HG02610 (cell line): ENCODE measurements around the gene COL21A1.

ENCODE experiments used
- ATAC-seq: cut with Tn5 transposase; IDR thresholded peaks from one replicate; pipeline ENCODE4 v1.9.1; 2021; ENCODE audit warnings: mild to moderate bottlenecking, moderate library complexity; ENCODE audit not compliant: unreplicated experiment

The COL21A1 gene

DNA sequence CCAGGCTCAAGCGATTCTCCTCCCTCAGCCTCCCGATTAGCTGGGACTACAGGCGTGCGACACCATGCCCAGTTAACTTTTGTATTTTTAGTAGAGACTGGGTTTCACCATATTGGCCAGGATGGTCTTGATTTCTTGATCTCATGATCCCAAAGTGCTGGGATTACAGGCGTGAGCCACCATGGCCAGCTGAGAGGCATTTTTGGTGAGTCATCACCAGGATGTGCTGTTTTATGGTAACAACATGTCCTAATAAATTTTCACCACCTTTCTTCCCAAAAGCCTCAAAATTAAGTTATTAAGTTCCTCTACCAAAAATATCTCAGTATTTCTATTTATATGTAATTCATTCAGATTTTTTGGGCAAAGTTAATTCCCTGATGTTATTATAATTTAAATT is 53.5 kb downstream of the COL21A1 start:
- ATAC-seq, result no peak

- ATAC-seq, result no peak
Observed at GRCh38 chr6:56188429-56188828, 59.0 kb downstream of the COL21A1 start.

- ATAC-seq, result no peak
Observed at GRCh38 chr6:56187686-56188085, 59.7 kb downstream of the COL21A1 start.

DNA sequence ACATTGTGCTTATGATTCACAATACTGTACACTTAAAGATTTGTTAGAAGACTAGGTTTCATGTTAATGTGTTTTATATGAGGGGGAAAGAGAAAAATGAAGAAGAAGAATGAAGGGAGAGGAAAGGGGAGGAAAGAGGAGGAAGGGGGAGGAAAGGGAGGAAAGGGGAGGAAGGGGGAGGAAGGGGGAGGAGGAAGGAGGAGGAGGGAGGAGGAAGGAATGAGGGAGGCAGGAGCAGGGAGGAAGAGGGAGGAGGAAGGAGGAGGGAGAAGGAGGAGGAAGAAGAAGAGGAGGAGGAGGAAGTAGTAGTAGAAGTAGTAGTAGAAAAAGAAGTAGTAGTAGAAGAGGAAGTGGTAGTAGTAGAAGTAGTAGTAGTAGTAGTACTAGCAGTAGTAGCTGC is 70.6 kb downstream of the COL21A1 start:
- ATAC-seq, result no peak

DNA sequence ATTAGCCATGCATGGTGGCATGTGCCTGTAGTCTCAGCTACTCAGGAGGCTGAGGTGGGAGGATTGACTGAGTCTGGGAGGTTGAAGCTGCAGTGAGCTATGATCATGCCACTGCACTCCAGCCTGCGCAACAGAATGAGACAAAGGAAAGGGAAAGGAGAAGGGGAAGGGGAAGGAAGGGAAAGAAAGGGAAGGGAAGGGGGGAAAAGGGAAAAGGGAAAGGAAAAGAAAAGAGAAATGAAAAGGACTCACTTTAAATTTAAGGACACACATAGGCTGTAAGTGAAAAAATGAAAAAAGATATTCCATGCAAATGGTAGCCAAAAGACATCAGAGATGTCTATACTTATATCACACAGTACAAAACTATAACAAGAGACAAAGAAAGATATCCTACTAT is 74.2 kb downstream of the COL21A1 start:
- ATAC-seq, result no peak

DNA sequence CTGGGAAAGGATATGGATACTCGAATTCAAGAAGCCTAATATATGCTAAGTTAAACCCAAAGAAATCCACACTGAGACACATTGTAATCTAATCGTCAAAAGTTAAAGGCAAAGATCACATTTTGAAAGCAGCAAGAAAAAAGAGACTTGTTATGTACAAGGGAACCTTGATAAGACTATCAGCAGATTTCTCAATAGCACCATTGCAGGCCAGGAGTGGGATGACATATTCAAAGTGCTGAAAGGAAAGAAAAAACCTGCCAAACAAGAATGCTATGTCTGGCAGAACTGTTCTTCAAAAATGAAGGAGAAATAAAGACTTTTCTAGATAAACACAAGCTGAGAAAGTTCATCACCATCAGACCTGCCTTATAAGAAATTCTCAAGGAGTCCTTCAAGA is 75.2 kb downstream of the COL21A1 start:
- no peak for ATAC-seq

DNA sequence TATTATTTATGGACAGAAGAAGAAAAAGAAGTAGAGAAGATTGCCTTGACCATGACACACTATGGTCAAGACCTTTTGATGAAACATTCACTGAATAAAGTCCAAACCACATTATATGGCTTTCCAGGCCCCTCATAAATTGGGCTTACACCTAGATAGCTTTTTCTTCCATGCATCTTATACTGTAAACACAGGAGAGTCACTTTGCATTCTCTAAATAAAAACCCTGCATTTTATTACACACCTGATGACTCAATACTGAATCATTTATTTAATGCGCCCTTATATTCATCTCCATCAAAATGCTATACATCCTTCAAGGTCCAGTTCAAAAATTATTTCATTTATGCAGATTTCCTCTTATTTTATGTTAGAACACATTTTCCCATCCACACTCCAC is 78.0 kb downstream of the COL21A1 start:
- ATAC-seq, result no peak

- ATAC-seq, result no peak
Observed at GRCh38 chr6:56168596-56168995, 78.8 kb downstream of the COL21A1 start.

GRCh38 chr6:56162081-56162480 is 85.3 kb downstream of the COL21A1 start:
- no peak for ATAC-seq

GRCh38 chr6:56160489-56160888 is 86.9 kb downstream of the COL21A1 start:
- no peak for ATAC-seq

DNA sequence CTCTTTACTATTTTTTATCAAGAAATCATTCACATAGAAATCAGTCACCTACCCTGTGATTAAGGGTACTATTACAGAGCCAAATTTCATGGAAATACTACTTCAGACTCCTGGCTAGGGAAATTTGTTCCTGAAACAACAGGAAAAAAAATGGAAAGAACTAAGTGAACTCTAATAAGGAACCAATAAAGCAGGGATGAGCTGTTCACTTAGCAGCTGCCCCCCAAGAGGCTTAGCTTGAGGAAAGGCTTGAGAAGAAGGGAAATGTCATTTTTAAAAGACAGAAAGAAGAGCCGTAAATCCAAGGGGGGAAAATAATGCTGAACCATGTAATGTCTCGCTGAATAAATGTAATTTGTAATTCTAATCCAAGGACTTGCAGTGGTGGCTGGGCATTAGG is 88.8 kb downstream of the COL21A1 start:
- no peak for ATAC-seq

GRCh38 chr6:56156643-56157042 is 90.7 kb downstream of the COL21A1 start:
- no peak for ATAC-seq

GRCh38 chr6:56155634-56156141 is 91.7 kb downstream of the COL21A1 start:
- ATAC-seq, result no peak

DNA sequence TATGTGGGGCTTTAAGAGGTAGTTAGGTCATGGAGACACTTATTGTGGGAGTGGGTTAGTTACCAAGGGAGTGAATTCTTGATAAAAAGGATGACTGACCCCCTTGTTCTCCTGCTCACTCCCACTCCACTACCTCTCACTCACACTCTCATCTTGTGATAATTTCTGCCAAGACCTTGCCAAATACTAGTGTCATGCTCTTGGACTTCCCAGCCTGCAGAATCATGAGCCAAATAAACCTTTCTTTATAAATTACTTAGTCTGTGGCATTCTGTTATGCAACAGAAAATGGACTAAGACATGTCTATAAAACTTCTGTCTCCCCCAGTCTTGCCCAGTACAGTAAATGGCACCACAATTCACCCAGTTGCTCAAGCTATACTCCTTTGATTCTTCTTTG is 93.3 kb downstream of the COL21A1 start:
- ATAC-seq, result no peak

- no peak for ATAC-seq
Observed at GRCh38 chr6:56152611-56153010, 94.8 kb downstream of the COL21A1 start.

GRCh38 chr6:56151609-56152224 is 95.7 kb downstream of the COL21A1 start:
- no peak for ATAC-seq

DNA sequence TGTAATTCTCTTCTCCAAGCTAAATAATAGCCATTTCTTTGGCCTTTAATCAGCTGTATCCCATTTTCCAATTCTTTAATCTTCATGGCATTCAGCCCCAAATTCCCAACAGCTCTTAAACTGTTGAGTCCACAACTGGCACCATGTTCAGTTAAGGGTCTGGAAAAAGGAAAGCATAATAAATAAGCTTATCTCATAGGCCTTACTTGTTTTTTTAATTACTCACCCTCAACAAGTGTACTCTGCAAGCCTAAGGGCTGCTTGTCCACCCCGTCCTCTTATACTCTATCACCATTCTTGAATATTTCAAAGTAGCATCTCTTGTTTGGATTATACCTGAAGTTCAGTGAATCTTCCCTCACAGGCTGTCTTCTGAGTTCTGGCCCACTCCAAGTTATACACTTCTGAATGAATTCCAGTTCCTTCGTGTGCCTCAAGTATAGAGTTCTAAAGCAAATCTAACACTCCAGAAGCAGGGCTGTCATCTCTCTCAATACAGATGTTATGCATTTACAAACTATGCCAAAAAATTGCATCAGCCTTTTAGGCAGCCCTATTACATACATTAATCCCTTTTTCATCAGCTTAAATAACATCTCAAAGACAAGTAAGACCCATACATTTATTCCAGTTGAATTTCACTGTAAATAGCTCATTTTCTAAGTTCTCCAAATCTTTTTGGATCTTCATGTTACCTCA is 98.7 kb downstream of the COL21A1 start:
- no peak for ATAC-seq

GRCh38 chr6:56147766-56148165 is 99.6 kb downstream of the COL21A1 start:
- ATAC-seq, result no peak

DNA sequence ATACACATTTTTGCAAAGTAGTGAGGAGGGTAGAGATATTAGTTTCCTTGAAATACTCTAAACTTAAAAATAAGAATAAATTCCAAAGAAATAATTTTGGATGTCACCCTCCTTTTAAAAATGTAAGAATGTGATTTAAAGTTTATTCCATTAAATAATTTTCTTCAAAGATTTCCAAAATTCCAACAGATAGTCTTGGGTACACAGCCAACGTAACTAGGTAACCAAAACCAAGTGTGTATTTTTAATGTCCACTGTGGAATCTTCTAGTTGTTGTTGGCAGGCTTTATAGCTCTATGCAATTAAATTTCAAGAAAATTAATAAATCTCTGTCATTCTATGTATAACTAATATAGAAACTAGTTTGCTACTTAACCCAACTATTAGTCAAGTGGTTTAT is 101.3 kb downstream of the COL21A1 start:
- ATAC-seq, result no peak

DNA sequence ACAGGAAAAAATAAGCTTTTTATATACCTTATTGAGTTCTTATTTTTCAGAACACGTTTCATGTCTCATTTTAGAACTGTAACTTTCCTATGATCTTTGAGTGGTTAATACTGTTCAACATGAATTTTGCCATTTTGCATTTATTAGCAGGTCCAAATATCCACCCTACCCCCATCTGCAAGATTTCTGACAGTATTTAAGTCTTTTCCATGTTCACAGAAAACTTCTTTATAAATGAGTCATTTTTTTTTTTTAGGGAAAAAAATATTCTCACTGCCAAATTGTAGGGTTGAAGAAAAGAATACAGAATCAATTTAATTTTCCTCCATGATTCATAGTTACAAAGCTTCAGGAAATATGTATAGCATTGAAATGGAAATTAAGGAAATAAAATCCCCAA is 101.8 kb downstream of the COL21A1 start:
- no peak for ATAC-seq

- no peak for ATAC-seq
Observed at GRCh38 chr6:56144538-56145324, 102.6 kb downstream of the COL21A1 start.

DNA sequence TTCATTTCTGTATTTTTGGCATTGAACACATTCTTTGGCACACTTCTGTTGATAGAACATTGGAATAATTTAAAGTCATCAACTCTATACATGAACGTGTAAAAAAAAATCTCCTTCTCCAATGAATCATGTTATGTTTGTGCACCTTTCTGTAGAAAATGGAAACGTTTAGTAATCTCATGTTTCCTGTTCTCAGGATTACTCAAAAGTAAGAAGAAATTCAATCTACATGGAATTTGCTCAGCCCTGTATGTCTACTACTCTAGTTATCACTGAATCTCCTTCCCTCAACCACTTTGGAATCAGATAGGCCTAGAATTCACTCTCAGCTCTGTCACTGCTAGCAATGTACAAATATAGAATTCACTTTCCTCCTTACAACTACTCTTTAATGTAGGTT is 103.6 kb downstream of the COL21A1 start:
- ATAC-seq, result no peak
